T-helper 1 cell treated with Interleukin-12 subunit alpha and Interleukin-12 subunit beta and Interleukin-4 antibody, amounts not matched to agents 30 ng/mL and 1 ng/mL, for 36 hours (primary cell): ENCODE results near the gene MYO1E. TPM values are rescaled to one million over a fixed set of nuclear protein-coding genes. Genes with fewer than 3 reads are reported as not detected.
"Not testable (repeated sequence)": the region's sequence is repeated elsewhere in the genome, so short reads cannot be mapped to it uniquely, and the experiment has no call there.

Source experiments
- intact Hi-C: fragments of 100-400 bp; cut with micrococcal nuclease; formaldehyde crosslinking; loops from one replicate; pipeline ENCODE4 v1.15.1; 2024
- total RNA-seq: library from RNA; stranded (reverse); gene quantifications from 2 replicates; pipeline ENCODE4 v1.2.3, GENCODE V29; 2022

MYO1E gene
- total RNA-seq, 1 donor from 2014 or later, result 37.0 TPM

DNA sequence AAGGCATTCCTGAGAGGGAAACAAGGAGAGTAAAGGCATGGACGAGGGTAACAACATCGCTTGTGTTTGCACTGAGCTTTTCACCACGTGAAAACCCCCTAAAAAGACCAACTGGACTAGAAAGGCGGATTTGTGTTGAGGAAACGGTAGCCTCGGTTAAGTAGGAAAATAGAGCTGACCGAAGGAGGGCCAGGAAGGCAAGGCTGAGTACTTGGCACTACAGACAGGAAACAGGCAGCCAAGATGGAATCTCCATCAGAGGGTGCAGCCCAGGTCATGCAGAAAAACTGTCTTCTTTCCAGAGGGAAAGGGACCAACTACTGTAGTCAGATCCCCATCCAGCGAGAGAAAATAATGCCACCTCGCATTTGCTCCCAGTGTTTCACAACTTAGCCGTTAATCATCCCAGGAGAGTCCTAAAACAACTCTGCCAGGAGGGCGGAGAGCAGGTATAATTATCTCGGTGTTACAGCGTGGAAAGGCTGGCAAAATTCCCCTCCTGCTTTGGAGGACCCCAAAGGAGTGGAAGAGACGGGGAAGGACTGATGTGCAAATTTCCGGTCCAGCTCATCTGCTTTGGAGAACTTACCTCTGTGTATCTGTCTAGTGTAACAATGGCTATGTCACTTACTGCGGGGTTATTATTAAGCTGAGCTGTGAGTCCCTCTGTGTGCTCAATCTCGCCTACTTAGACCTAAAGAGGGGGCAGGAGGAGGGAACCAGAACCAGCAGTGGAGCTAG lies 77.2 kb downstream of the MYO1E start:
- intact Hi-C loops, result no loop called here

DNA sequence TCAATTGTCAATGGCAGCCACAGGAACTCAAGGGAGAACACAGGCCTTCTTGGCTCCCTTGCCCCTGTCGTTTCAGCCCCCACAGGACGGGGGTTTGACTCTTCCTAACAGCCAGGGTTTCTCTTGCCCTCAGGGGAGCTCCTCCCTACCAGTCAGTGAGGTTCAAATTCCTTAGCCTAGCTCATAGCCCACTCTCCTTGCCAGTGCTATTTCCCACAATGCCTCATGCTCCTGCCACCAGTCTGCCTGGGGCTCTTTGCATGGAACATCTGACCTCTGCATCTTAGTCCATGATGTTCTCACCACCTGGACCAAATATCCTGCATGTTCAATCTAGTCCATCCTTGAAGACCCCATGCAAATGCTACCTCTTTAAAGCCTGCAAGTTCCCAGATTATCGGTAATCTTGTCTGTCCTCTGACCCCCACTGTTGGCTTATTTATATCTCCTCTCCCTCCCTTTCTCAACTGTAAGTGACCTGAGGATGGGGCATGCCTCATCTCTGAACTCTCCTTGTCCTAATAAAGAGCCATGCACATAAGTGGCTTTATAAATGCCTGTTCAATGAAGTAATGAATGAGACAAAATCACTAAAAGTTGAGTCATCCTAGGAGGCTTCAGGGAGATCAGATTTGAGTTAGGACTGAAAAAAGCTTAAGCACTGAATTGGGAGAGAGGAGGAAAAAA lies 78.0 kb downstream of the MYO1E start:
- intact Hi-C loops, result no loop called here

- intact Hi-C loops, result no loop called here
Measured at GRCh38 chr15:59292442-59293151, 80.1 kb downstream of the MYO1E start.

GRCh38 chr15:59291213-59291549 lies 81.5 kb downstream of the MYO1E start:
- intact Hi-C loops, result no loop called here

DNA sequence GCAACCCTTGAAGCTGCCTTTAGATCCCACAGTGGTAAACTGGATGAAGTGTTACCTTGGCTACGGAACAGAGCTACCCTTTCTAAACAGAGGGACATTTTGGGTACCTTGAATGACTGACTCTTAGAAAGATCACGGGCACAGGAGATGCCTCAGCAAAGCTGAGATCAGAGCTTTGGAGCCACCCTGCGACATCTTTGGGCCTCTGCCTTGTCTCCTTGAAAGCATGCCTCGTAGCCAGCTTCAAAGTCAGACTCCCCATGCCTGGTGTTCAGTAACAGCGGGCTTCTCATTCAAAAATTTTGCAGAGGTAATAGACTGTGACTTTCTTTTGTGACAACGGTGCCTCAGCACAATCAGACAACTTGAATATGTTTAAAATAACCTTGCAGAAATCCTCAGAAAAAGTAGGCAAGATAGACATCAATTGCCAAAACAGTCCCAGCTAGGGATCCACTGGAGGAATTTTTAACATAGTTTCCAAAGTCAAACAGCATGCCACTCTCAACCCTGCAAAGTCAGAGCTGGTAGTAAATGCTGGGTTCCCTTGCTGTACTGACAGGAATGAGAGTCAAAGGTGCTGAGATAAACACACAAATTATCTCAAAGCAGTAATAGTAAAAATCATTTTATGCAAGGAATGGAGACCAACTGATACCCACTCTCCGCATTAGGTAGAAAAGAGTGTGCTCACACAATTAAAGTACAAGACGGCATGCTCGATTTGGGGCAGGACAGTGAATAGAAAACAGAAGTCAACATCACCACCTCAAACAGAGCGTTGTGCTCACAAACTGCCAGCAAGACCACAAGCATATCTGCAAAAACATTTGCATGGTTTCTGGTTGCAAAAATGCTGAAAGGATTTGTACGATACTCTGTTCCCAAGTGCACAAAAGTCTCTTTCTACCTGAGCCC lies 82.1 kb downstream of the MYO1E start:
- intact Hi-C loops, result no loop called here

GRCh38 chr15:59289574-59289973 lies 83.1 kb downstream of the MYO1E start:
- intact Hi-C loops, result no loop called here

DNA sequence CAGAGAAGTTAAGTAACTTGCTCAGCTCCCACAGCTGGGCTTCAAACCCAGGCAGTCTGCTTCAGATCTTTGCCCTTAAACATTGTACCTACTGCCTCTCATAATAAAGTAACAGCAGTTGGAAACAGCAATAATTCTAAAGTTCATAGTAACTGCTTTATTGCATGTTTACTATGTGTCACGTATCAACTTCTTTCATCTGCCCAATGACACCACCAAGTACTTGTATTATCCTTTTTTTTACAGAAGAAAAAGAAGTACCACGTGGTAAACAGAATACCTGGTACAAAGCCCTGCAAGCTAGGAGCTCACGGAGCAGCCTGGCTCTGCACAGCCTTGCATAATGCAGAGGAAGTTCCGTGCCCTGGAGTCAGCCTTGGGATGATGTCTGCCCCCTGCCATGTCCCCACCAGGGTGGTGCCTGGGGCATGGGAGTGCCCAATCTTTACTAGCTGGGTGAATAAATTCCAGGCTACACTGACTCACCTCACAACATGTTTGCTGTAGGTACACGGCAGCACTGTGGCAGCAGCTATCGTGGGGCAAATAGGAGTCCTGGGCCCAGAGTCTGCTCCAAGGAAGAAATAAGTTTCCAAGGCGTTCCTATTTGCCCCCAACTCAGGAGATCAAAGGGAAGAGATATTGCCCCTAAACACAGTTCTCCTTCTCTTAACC lies 88.8 kb downstream of the MYO1E start:
- intact Hi-C loops, result no loop called here

- intact Hi-C loops, result no loop called here
Measured at GRCh38 chr15:59282515-59283337, 89.9 kb downstream of the MYO1E start.

GRCh38 chr15:59281699-59282098 lies 91.0 kb downstream of the MYO1E start:
- intact Hi-C loops, result no loop called here

GRCh38 chr15:59280855-59281254 lies 91.8 kb downstream of the MYO1E start:
- intact Hi-C loops, result no loop called here

GRCh38 chr15:59280292-59280691 lies 92.4 kb downstream of the MYO1E start:
- intact Hi-C loops, result not testable (repeated sequence)

- intact Hi-C loops, result no loop called here
Measured at GRCh38 chr15:59279023-59279422, 93.6 kb downstream of the MYO1E start.

- intact Hi-C loops, result no loop called here
Measured at GRCh38 chr15:59278120-59278519, 94.6 kb downstream of the MYO1E start.

- intact Hi-C loops, result no loop called here
Measured at GRCh38 chr15:59276225-59277178, 96.2 kb downstream of the MYO1E start.

- intact Hi-C loops, result loop anchor here (1.0 to 2.0 kb wide), 3 partner anchors 18 to 28 kb away; no protein-coding TSS in a partner anchor
Measured at GRCh38 chr15:59274126-59274970, 98.3 kb downstream of the MYO1E start.

- intact Hi-C loops, result no loop called here
Measured at GRCh38 chr15:59273234-59273633, 99.4 kb downstream of the MYO1E start.

DNA sequence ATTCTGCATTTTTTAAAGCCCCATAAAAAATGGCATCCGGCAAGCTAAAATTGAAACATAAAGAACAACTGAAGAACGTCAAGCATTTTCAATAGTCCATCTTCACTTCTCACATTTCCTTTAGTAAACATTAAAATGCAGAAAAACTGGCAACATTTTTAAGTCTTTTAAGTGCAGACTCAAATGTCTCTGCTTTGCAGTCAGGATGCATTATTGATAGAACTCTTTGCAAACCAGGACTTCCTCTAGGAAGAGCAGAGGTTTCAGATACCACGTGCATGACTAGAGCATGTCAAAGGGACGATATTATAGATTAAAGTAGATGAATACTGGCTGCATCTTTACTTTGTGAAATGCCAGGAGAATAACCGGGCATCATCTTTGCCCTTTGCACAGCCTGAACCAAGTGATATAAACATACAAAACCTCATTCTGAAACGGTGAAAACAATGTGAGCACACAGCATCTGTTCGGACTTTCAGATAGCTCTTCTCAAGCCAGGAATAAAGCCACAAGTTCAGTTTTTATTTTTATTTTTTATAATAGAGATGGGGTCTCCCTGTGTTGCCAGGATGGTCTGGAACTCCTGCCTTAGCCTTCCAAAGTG lies 101.0 kb downstream of the MYO1E start:
- intact Hi-C loops, result no loop called here
